ENCODE data around the gene DCAF5.
"Not testable (repeated sequence)": the region's sequence is repeated elsewhere in the genome, so short reads cannot be mapped to it uniquely, and the experiment has no call there.

The DCAF5 gene

GRCh38 chr14:69171569-69171968 is 18.6 kb upstream of the DCAF5 start:
- H3K9me3 ChIP-seq (replicated peaks in 1 of 11) = no peaks in the 10 kb centered on the region

GRCh38 chr14:69170839-69171238 is 17.9 kb upstream of the DCAF5 start:
- H3K9ac ChIP-seq = no peak overlapping the region
- H3K4me1 ChIP-seq = no peaks in the 10 kb centered on the region
- H3K4me3 ChIP-seq = no peak overlapping the region
- no peaks in the 10 kb centered on the region for H4K20me1 ChIP-seq
- H3K27ac ChIP-seq = no peak overlapping the region
- H3K9me3 ChIP-seq (replicated peaks in 1 of 11) = peaks cover 0 to 1% (median 0%) of the 10 kb centered on the region in 11 experiments; a peak in 1 of 22 replicates
- no peaks in the 10 kb centered on the region for H3K36me3 ChIP-seq
- no peak overlapping the region for H3K4me2 ChIP-seq
- TF ChIP-seq Cebpa-rat (IDR thresholded peaks at IDR 0.05) = no peak
- H3K27me3 ChIP-seq = no peaks in the 10 kb centered on the region

More at GRCh38 chr14:69171569-69171968, 18.6 kb upstream of the DCAF5 start:
- H3K4me3 ChIP-seq = no peak overlapping the region
- H3K27ac ChIP-seq = no peak overlapping the region
- TF ChIP-seq Cebpa-rat (IDR thresholded peaks at IDR 0.05) = no peak
- no peaks in the 10 kb centered on the region for H3K27me3 ChIP-seq
- no peaks in the 10 kb centered on the region for H3K4me1 ChIP-seq
- no peaks in the 10 kb centered on the region for H3K36me3 ChIP-seq
- no peak overlapping the region for H3K9ac ChIP-seq
- H3K4me2 ChIP-seq = no peak overlapping the region
- H4K20me1 ChIP-seq = no peaks in the 10 kb centered on the region

DNA sequence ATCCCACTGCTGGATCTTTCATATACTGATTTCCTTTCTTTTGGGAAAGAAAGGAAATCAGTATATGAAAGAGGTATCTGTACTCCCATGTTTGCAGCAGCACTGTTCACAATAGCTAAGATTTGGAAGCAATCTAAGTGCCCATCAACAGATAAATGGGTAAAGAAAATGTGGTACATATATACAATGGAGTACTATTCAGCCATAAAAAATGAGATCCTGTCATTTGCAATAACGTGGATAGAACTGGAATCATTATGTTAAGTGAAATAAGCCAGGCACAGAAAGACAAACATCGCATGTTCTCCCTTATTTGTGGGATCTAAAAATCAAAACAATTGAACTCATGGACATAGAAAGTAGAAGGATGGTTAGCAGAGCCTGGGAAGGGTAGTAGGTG is 12.9 kb upstream of the DCAF5 start:
- H3K4me2 ChIP-seq, H3K4me3 ChIP-seq, H4K20me1 ChIP-seq, H3K9ac ChIP-seq, H3K4me1 ChIP-seq, H3K27me3 ChIP-seq, H3K27ac ChIP-seq, H3K36me3 ChIP-seq: not testable (repeated sequence)
- peaks cover 13 to 50% (median 25%) of the 10 kb centered on the region in 11 experiments for H3K9me3 ChIP-seq (replicated peaks in 1 of 11)

GRCh38 chr14:69161590-69161989 is 8.7 kb upstream of the DCAF5 start:
- Histone ChIP-seq H3K9ac (no peak overlapping the region), H4K20me1 (no peaks in the 10 kb centered on the region), H3K27ac (no peak overlapping the region), H3K9me3 (replicated peaks in 1 of 11) (peaks cover 13 to 55% (median 26%) of the 10 kb centered on the region in 11 experiments), H3K27me3 (no peaks in the 10 kb centered on the region), H3K4me3 (no peak overlapping the region), H3K4me2 (no peak overlapping the region), H3K36me3 (no peaks in the 10 kb centered on the region), H3K4me1 (no peaks in the 10 kb centered on the region)
- TF ChIP-seq Cebpa-rat (IDR thresholded peaks at IDR 0.05) = no peak

- peaks cover 5 to 9% (median 7%) of the 10 kb centered on the region in 10 experiments; a peak in 16 of 20 replicates for H3K4me1 ChIP-seq
- H3K4me3 ChIP-seq = no peak overlapping the region
- peaks cover 0 to under 1% (median under 1%) of the 10 kb centered on the region in 11 experiments; a peak in 5 of 22 replicates for H4K20me1 ChIP-seq
- no peak overlapping the region for H3K4me2 ChIP-seq
- H3K36me3 ChIP-seq = no peaks in the 10 kb centered on the region
- H3K27ac ChIP-seq = no peak overlapping the region
- H3K9me3 ChIP-seq (replicated peaks in 1 of 11) = peaks cover 0 to 9% (median 5%) of the 10 kb centered on the region in 11 experiments; a peak in 10 of 22 replicates
- peaks cover 0 to 19% (median 12%) of the 10 kb centered on the region in 11 experiments; a peak in 16 of 22 replicates for H3K27me3 ChIP-seq
- TF ChIP-seq Cebpa-rat (IDR thresholded peaks at IDR 0.05) = no peak
- H3K9ac ChIP-seq = no peak overlapping the region
Measured at GRCh38 chr14:69156224-69156623, 3.3 kb upstream of the DCAF5 start.

DNA sequence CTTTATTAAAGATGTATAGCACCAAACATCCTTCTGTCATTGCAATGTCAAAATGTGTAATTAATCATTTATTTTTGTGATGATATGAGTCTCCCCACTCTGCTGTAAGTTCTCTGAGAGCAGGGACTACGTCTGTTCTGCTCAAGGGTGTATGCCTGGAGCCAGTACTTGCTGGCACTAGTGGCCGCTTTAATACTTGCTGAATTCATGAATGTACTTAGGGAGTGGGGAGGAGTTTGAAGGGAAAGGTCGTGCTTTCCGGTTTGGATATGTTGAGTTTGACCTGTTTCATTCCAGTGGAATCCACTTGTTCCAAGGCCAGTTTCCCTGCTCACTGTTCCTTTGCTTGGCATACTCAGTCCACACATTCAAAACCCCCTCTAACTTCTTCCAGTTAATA is 1.9 kb upstream of the DCAF5 start:
- H4K20me1 ChIP-seq = peaks cover 0 to 15% (median 8%) of the 10 kb centered on the region in 11 experiments; a peak in 14 of 22 replicates
- H3K9ac ChIP-seq = no peak overlapping the region
- peaks cover 0 to under 1% (median 0%) of the 10 kb centered on the region in 11 experiments; a peak in 2 of 22 replicates for H3K36me3 ChIP-seq
- H3K27ac ChIP-seq = no peak overlapping the region
- no peak for TF ChIP-seq Cebpa-rat (IDR thresholded peaks at IDR 0.05)
- H3K4me2 ChIP-seq = no peak overlapping the region
- no peak overlapping the region for H3K4me3 ChIP-seq
- H3K4me1 ChIP-seq = peaks cover 19 to 24% (median 22%) of the 10 kb centered on the region in 10 experiments
- no peaks in the 10 kb centered on the region for H3K9me3 ChIP-seq (replicated peaks in 1 of 11)
- peaks cover 0 to 19% (median 12%) of the 10 kb centered on the region in 11 experiments; a peak in 16 of 22 replicates for H3K27me3 ChIP-seq

DNA sequence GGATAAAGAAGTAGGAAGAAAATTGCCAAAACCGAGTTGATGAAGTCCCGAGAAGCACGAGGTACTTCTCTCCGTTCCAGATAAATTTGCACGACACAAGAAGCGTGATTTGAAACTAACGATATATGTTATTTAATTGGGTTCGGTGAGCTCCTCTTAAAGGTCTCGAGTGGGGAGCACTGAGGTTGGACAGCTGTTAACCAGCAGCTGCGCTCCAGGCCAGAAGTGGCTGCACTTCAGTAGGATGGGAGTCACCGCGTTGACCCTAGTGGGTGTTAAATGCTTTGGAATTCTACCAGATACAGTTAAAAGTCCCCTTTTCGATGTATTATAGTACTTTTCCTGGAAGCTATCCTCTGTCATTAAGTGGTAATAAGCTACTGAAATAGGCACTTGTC is 953 bp upstream of the DCAF5 start:
- H3K4me1 ChIP-seq = peaks cover 24 to 28% (median 25%) of the 10 kb centered on the region in 10 experiments
- peak overlapping the region; percentile 88 to 96 (median 92) for H3K4me3 ChIP-seq
- H3K4me2 ChIP-seq = peak overlapping the region; percentile 77 to 100 (median 90)
- H3K9me3 ChIP-seq (replicated peaks in 1 of 11) = no peaks in the 10 kb centered on the region
- peak overlapping the region; percentile 92 to 98 (median 96) for H3K9ac ChIP-seq
- H3K27ac ChIP-seq = peak overlapping the region in 9 of 11 experiments; percentile 89 to 96 (median 93); a peak in 13 of 22 replicates
- peaks cover 5 to 10% (median 6%) of the 10 kb centered on the region in 11 experiments; a peak in 20 of 22 replicates for H3K36me3 ChIP-seq
- TF ChIP-seq Cebpa-rat (IDR thresholded peaks at IDR 0.05) = no peak
- peaks cover 0 to 19% (median 12%) of the 10 kb centered on the region in 11 experiments; a peak in 16 of 22 replicates for H3K27me3 ChIP-seq
- peaks cover 0 to 24% (median 8%) of the 10 kb centered on the region in 11 experiments; a peak in 14 of 22 replicates for H4K20me1 ChIP-seq

GRCh38 chr14:69153152-69153872 is 393 bp upstream of the DCAF5 start:
- H3K9ac ChIP-seq = peak overlapping the region; percentile 92 to 98 (median 96)
- peaks cover 0 to 19% (median 12%) of the 10 kb centered on the region in 11 experiments; a peak in 16 of 22 replicates for H3K27me3 ChIP-seq
- H3K36me3 ChIP-seq = peaks cover 11 to 15% (median 11%) of the 10 kb centered on the region in 11 experiments; a peak in 20 of 22 replicates
- peak overlapping the region; percentile 88 to 96 (median 92) for H3K4me3 ChIP-seq
- no peak for TF ChIP-seq Cebpa-rat (IDR thresholded peaks at IDR 0.05)
- H3K4me2 ChIP-seq = peak overlapping the region; percentile 77 to 100 (median 90)
- H3K9me3 ChIP-seq (replicated peaks in 1 of 11) = no peaks in the 10 kb centered on the region
- peaks cover 24 to 28% (median 25%) of the 10 kb centered on the region in 10 experiments for H3K4me1 ChIP-seq
- H3K27ac ChIP-seq = peak overlapping the region; percentile 78 to 96 (median 92)
- H4K20me1 ChIP-seq = peaks cover 0 to 30% (median 13%) of the 10 kb centered on the region in 11 experiments; a peak in 14 of 22 replicates

- Histone ChIP-seq H3K9me3 (replicated peaks in 1 of 11) (no peaks in the 10 kb centered on the region), H3K4me2 (peak overlapping the region; percentile 46 to 99 (median 89)), H3K27me3 (peaks cover 0 to 19% (median 12%) of the 10 kb centered on the region in 11 experiments; a peak in 16 of 22 replicates), H3K36me3 (peaks cover 17 to 25% (median 21%) of the 10 kb centered on the region in 11 experiments; a peak in 20 of 22 replicates), H3K4me3 (peak overlapping the region; percentile 88 to 96 (median 92)), H4K20me1 (peaks cover 3 to 40% (median 22%) of the 10 kb centered on the region in 11 experiments; a peak in 16 of 22 replicates), H3K27ac (peak overlapping the region; percentile 89 to 96 (median 93)), H3K4me1 (peaks cover 24 to 28% (median 25%) of the 10 kb centered on the region in 10 experiments), H3K9ac (peak overlapping the region; percentile 92 to 98 (median 96))
- TF ChIP-seq Cebpa-rat (IDR thresholded peaks at IDR 0.05) = no peak
Measured at GRCh38 chr14:69152181-69152901, 578 bp downstream of the DCAF5 start.

All from BLaER1 treated with 17β-estradiol and CSF1 and Interleukin-3, amounts not matched to agents 10 nM and 100 nM (cell line).